ENCODE results near the gene DNAL1. TPM values are rescaled to one million over a fixed set of nuclear protein-coding genes. Genes with fewer than 3 reads are reported as not detected.

The DNAL1 gene
- polyA plus RNA-seq, 1 donor (not counting 4 experiments of a cell fraction or from before 2014, with no cell fraction given), result 8.4 TPM

- no peaks in the 10 kb centered on the region for H3K36me3 ChIP-seq (ENCODE audit: control insufficient read depth in 2 of 2, extremely low read depth in 1 of 2, insufficient read depth in 2 of 2, low read length in 2 of 2)
- no peak for FAIRE-seq
- DNase-seq (ENCODE audit: low read depth, low spot score), result no peak
- H4K20me1 ChIP-seq (ENCODE audit: control insufficient read depth, extremely low read depth, insufficient read depth, low read length), result no peaks in the 10 kb centered on the region
- no peak overlapping the region for H2AFZ ChIP-seq (ENCODE audit: control insufficient read depth, low read length)
- no peak overlapping the region for H3K4me3 ChIP-seq (ENCODE audit: control insufficient read depth in 2 of 3, extremely low read depth in 1 of 3, insufficient read depth in 2 of 3, low read depth in 1 of 3, low read length in 3 of 3)
- H3K27ac ChIP-seq (ENCODE audit: control insufficient read depth, insufficient read depth, low read length), result no peak overlapping the region
- no peaks in the 10 kb centered on the region for H3K27me3 ChIP-seq (ENCODE audit: control insufficient read depth, extremely low read depth, insufficient read depth, low read length)
- H3K79me2 ChIP-seq (ENCODE audit: control insufficient read depth, insufficient read depth, low read length), result no peaks in the 10 kb centered on the region
- no peaks in the 10 kb centered on the region for H3K9me3 ChIP-seq (ENCODE audit: control insufficient read depth, low read depth, low read length)
- dilution Hi-C loops (cut with MboI; ENCODE audit: extremely low pct_ligation_motif_present, low sequenced_read_pairs), result no loop called here
- peaks cover 12% of the 10 kb centered on the region for H3K4me1 ChIP-seq (ENCODE audit: control insufficient read depth, extremely low read depth, insufficient read depth, low read length)
- no peak overlapping the region for H3K9ac ChIP-seq (ENCODE audit: control insufficient read depth, extremely low read depth, insufficient read depth, low read length)
- no peaks in the 10 kb centered on the region for H3K9me1 ChIP-seq (ENCODE audit: control insufficient read depth, extremely low read depth, insufficient read depth, low read length)
- H3K4me2 ChIP-seq (ENCODE audit: control insufficient read depth, extremely low read depth, insufficient read depth, low read depth, low read length), result no peak overlapping the region
- TF ChIP-seq EZH2 (IDR thresholded peaks at IDR 0.05; ENCODE audit: low read length), result no peak
- TF ChIP-seq CTCF (optimal IDR thresholded peaks at IDR 0.05 in 1 of 3, IDR thresholded peaks at IDR 0.05 in 1 of 3, conservative IDR thresholded peaks at IDR 0.05 in 1 of 3; ENCODE audit: extremely low read depth in 1 of 3, insufficient read depth in 2 of 3, low read length in 3 of 3), result no peak
Measured at GRCh38 chr14:73602994-73603393, 41.8 kb upstream of the DNAL1 start.

- no peak overlapping the region for H3K4me3 ChIP-seq (ENCODE audit: control insufficient read depth in 2 of 3, extremely low read depth in 1 of 3, insufficient read depth in 2 of 3, low read depth in 1 of 3, low read length in 3 of 3)
- no peaks in the 10 kb centered on the region for H3K36me3 ChIP-seq (ENCODE audit: control insufficient read depth in 2 of 2, extremely low read depth in 1 of 2, insufficient read depth in 2 of 2, low read length in 2 of 2)
- peaks cover 12% of the 10 kb centered on the region for H3K4me1 ChIP-seq (ENCODE audit: control insufficient read depth, extremely low read depth, insufficient read depth, low read length)
- H3K9ac ChIP-seq (ENCODE audit: control insufficient read depth, extremely low read depth, insufficient read depth, low read length), result no peak overlapping the region
- no peak overlapping the region for H3K27ac ChIP-seq (ENCODE audit: control insufficient read depth, insufficient read depth, low read length)
- no peaks in the 10 kb centered on the region for H3K9me1 ChIP-seq (ENCODE audit: control insufficient read depth, extremely low read depth, insufficient read depth, low read length)
- dilution Hi-C loops (cut with MboI; ENCODE audit: extremely low pct_ligation_motif_present, low sequenced_read_pairs), result no loop called here
- no peak for DNase-seq (ENCODE audit: low read depth, low spot score)
- no peak for TF ChIP-seq CTCF (optimal IDR thresholded peaks at IDR 0.05 in 1 of 3, IDR thresholded peaks at IDR 0.05 in 1 of 3, conservative IDR thresholded peaks at IDR 0.05 in 1 of 3; ENCODE audit: extremely low read depth in 1 of 3, insufficient read depth in 2 of 3, low read length in 3 of 3)
- no peak for TF ChIP-seq EZH2 (IDR thresholded peaks at IDR 0.05; ENCODE audit: low read length)
- FAIRE-seq, result no peak
- no peaks in the 10 kb centered on the region for H3K9me3 ChIP-seq (ENCODE audit: control insufficient read depth, low read depth, low read length)
- H3K4me2 ChIP-seq (ENCODE audit: control insufficient read depth, extremely low read depth, insufficient read depth, low read depth, low read length), result no peak overlapping the region
- no peaks in the 10 kb centered on the region for H3K79me2 ChIP-seq (ENCODE audit: control insufficient read depth, insufficient read depth, low read length)
- H2AFZ ChIP-seq (ENCODE audit: control insufficient read depth, low read length), result no peak overlapping the region
- no peaks in the 10 kb centered on the region for H3K27me3 ChIP-seq (ENCODE audit: control insufficient read depth, extremely low read depth, insufficient read depth, low read length)
- H4K20me1 ChIP-seq (ENCODE audit: control insufficient read depth, extremely low read depth, insufficient read depth, low read length), result no peaks in the 10 kb centered on the region
Measured at GRCh38 chr14:73606271-73606670, 38.5 kb upstream of the DNAL1 start.

Data from keratinocyte (primary cell).